Liver (tissue), 9 donors: Measurements from ENCODE around the gene UPF1. TPM values are rescaled to one million over a fixed set of nuclear protein-coding genes. Genes with fewer than 3 reads are reported as not detected.

Experiments
- DNase-seq: peaks from one replicate; pipeline ENCODE4 v3.0.0-alpha.2; 2017; ENCODE audit warnings: low spot score
- H3K27ac ChIP-seq, 2 donors: one replicate each; pipeline ENCODE4 v1.7.0; 2013; ENCODE audit warnings: inconsistent platforms in 2 of 2, low read length in 2 of 2, control low read depth in 1 of 2, low read depth in 1 of 2, mild to moderate bottlenecking in 1 of 2
- H3K27me3 ChIP-seq, 4 donors: one replicate each; pipeline versions ENCODE4 v1.6.1 to v1.7.0; 2013; ENCODE audit warnings: low read length in 3 of 4, inconsistent platforms in 1 of 4, mild to moderate bottlenecking in 1 of 4, moderate library complexity in 1 of 4; ENCODE audit not compliant: control insufficient read depth in 4 of 4, insufficient read depth in 4 of 4
- H3K36me3 ChIP-seq, 4 donors: one replicate each; pipeline versions ENCODE4 v1.6.1 to v1.7.0; 2013; ENCODE audit warnings: low read length in 3 of 4, mild to moderate bottlenecking in 3 of 4, low read depth in 1 of 4, moderate library complexity in 1 of 4; ENCODE audit not compliant: control insufficient read depth in 4 of 4, insufficient read depth in 3 of 4
- H3K4me1 ChIP-seq, 4 donors: one replicate each; pipeline versions ENCODE4 v1.6.1 to v1.7.0; 2013; ENCODE audit warnings: low read length in 3 of 4, mild to moderate bottlenecking in 3 of 4, moderate library complexity in 1 of 4; ENCODE audit not compliant: control insufficient read depth in 4 of 4, insufficient read depth in 4 of 4
- H3K4me3 ChIP-seq, 3 donors: one replicate each; pipeline versions ENCODE4 v1.6.1 to v1.7.0; 2013; ENCODE audit warnings: low read length in 3 of 3, control low read depth in 1 of 3, low read depth in 1 of 3, mild to moderate bottlenecking in 1 of 3
- H3K9ac ChIP-seq, 2 donors: one replicate each; pipeline ENCODE4 v1.7.0; 2013; ENCODE audit warnings: low read length in 2 of 2, mild to moderate bottlenecking in 2 of 2, moderate library complexity in 2 of 2, control low read depth in 1 of 2, low read depth in 1 of 2
- H3K9me3 ChIP-seq, 4 donors: one replicate each; pipeline versions ENCODE4 v1.6.1 to v1.7.0; 2013; ENCODE audit warnings: low read length in 3 of 4; ENCODE audit not compliant: control insufficient read depth in 4 of 4
- EGR1 ChIP-seq, 2 donors: IDR thresholded peaks; 2 replicates each; pipeline ENCODE4 v1.6.1; 2016 to 2018; ENCODE audit warnings: antibody characterized with exemption in 2 of 2, low read depth in 2 of 2
- FOXA1 ChIP-seq: IDR thresholded peaks from 2 replicates; pipeline ENCODE4 v1.6.1; 2016; ENCODE audit warnings: antibody characterized with exemption
- FOXA2 ChIP-seq: IDR thresholded peaks from 2 replicates; pipeline ENCODE4 v1.6.1; 2016; ENCODE audit warnings: antibody characterized with exemption
- GABPA ChIP-seq, 2 donors: IDR thresholded peaks in 1 of 2; conservative IDR thresholded peaks in 1 of 2; 2 replicates each; pipeline ENCODE4 v1.6.1; 2016; ENCODE audit warnings: antibody characterized with exemption in 2 of 2, mild to moderate bottlenecking in 1 of 2, moderate library complexity in 1 of 2
- HNF4A ChIP-seq, 2 donors: conservative IDR thresholded peaks; 2 replicates each; pipeline ENCODE4 v1.6.1; 2016; ENCODE audit warnings: antibody characterized with exemption in 2 of 2, mild to moderate bottlenecking in 2 of 2
- HNF4G ChIP-seq: IDR thresholded peaks from 2 replicates; pipeline ENCODE4 v1.6.1; 2016; ENCODE audit warnings: antibody characterized with exemption
- JUND ChIP-seq, 2 donors: IDR thresholded peaks; 2 replicates each; pipeline ENCODE4 v1.6.1; 2016; ENCODE audit warnings: antibody characterized with exemption in 2 of 2
- MAX ChIP-seq: IDR thresholded peaks from 2 replicates; pipeline ENCODE4 v1.6.1; 2016; ENCODE audit warnings: antibody characterized with exemption
- NR2F2 ChIP-seq: IDR thresholded peaks from 2 replicates; pipeline ENCODE4 v1.6.1; 2016; ENCODE audit warnings: antibody characterized with exemption
- RAD21 ChIP-seq, 2 donors: IDR thresholded peaks; 2 replicates each; pipeline ENCODE4 v1.6.1; 2016; ENCODE audit warnings: antibody characterized with exemption in 2 of 2, mild to moderate bottlenecking in 2 of 2
- RXRA ChIP-seq, 2 donors: IDR thresholded peaks; 2 replicates each; pipeline ENCODE4 v1.6.1; 2017 to 2018; ENCODE audit warnings: antibody characterized with exemption in 2 of 2, mild to moderate bottlenecking in 1 of 2
- SP1 ChIP-seq: IDR thresholded peaks from 2 replicates; pipeline ENCODE4 v1.6.1; 2018; ENCODE audit warnings: antibody characterized with exemption, mild to moderate bottlenecking
- TAF1 ChIP-seq: conservative IDR thresholded peaks from 2 replicates; pipeline ENCODE4 v1.6.1; 2016; ENCODE audit warnings: antibody characterized with exemption, mild to moderate bottlenecking
- YY1 ChIP-seq: IDR thresholded peaks from 2 replicates; pipeline ENCODE4 v1.6.1; 2016; ENCODE audit warnings: antibody characterized with exemption, mild to moderate bottlenecking
- WGBS: extraction: QIAGEN DNeasy Blood & Tissue Kit; methylation state at CpG from one replicate; pipeline ENCODE4 v1.1.7; 2013; 5-methylcytosine and 5-hydroxymethylcytosine counted together
- polyA plus RNA-seq, 2 donors: library from polyadenylated mRNA; stranded (reverse) in 1 of 2; unstranded in 1 of 2; fragments of 200-250 nt in 1 of 2; fragments of >200 nt in 1 of 2; fragmentation: Nextera tagmentation in 1 of 2; extraction: Ambion mirVana in 1 of 2; gene quantifications; one replicate each; pipeline versions ENCODE4 v1.2.1 to v1.2.3, GENCODE V29; 2013 to 2015
- total RNA-seq, 2 donors: library from RNA; depleted of rRNA; stranded (reverse); fragments of >200 nt; gene quantifications; one replicate each; pipeline ENCODE4 v1.2.3, GENCODE V29; 2014
- TF ChIP-seq, protein P1 (sequence below): IDR thresholded peaks from 2 replicates; pipeline ENCODE4 v1.6.1; 2016; ENCODE audit warnings: antibody characterized with exemption, mild to moderate bottlenecking
- TF ChIP-seq, protein P2 (sequence below): IDR thresholded peaks from 2 replicates; pipeline ENCODE4 v1.6.1; 2016; ENCODE audit warnings: antibody characterized with exemption
- TF ChIP-seq, protein P3 (sequence below): IDR thresholded peaks from 2 replicates; pipeline ENCODE4 v1.6.1; 2016; ENCODE audit warnings: antibody characterized with exemption
- TF ChIP-seq, protein P4 (sequence below): fragments of 150-350 bp; IDR thresholded peaks from 2 replicates; pipeline ENCODE4 v1.5.1; 2017; ENCODE audit warnings: improper control_type of control experiment, low read depth, low read length; ENCODE audit not compliant: missing input control
- donor health status: healthy.
- donor health status: healthy.
- donor health status: healthy.
- donor health status: healthy.
- donor health status: healthy.

The UPF1 gene
- total and polyA plus RNA-seq, 4 donors: 5.7 to 51.0 (median 35.2) TPM

GRCh38 chr19:18793144-18794028 is 38.4 kb upstream of the UPF1 start:
- no peaks in the 10 kb centered on the region for H3K9me3 ChIP-seq
- no peak overlapping the region for H3K9ac ChIP-seq
- H3K4me3 ChIP-seq: no peak overlapping the region
- H3K36me3 ChIP-seq: no peaks in the 10 kb centered on the region
- H3K4me1 ChIP-seq: peaks cover 0 to 18% (median 4%) of the 10 kb centered on the region in 4 donors
- 83% methylated on average over 13 of the region's 13 CpGs for WGBS
- no peak overlapping the region for H3K27ac ChIP-seq
- DNase-seq: no peak
- TF ChIP-seq EGR1 (IDR thresholded peaks at IDR 0.05; ENCODE audit: low read depth in 2 of 2) (no peak), YY1 (no peak), FOXA2 (no peak), RXRA (IDR thresholded peaks at IDR 0.05) (no peak), HNF4G (no peak), FOXA1 (no peak)
- TF ChIP-seq, protein P1, sequence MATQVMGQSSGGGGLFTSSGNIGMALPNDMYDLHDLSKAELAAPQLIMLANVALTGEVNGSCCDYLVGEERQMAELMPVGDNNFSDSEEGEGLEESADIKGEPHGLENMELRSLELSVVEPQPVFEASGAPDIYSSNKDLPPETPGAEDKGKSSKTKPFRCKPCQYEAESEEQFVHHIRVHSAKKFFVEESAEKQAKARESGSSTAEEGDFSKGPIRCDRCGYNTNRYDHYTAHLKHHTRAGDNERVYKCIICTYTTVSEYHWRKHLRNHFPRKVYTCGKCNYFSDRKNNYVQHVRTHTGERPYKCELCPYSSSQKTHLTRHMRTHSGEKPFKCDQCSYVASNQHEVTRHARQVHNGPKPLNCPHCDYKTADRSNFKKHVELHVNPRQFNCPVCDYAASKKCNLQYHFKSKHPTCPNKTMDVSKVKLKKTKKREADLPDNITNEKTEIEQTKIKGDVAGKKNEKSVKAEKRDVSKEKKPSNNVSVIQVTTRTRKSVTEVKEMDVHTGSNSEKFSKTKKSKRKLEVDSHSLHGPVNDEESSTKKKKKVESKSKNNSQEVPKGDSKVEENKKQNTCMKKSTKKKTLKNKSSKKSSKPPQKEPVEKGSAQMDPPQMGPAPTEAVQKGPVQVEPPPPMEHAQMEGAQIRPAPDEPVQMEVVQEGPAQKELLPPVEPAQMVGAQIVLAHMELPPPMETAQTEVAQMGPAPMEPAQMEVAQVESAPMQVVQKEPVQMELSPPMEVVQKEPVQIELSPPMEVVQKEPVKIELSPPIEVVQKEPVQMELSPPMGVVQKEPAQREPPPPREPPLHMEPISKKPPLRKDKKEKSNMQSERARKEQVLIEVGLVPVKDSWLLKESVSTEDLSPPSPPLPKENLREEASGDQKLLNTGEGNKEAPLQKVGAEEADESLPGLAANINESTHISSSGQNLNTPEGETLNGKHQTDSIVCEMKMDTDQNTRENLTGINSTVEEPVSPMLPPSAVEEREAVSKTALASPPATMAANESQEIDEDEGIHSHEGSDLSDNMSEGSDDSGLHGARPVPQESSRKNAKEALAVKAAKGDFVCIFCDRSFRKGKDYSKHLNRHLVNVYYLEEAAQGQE: no peak
- peaks cover 0 to 13% (median 6%) of the 10 kb centered on the region in 4 donors for H3K27me3 ChIP-seq

DNA sequence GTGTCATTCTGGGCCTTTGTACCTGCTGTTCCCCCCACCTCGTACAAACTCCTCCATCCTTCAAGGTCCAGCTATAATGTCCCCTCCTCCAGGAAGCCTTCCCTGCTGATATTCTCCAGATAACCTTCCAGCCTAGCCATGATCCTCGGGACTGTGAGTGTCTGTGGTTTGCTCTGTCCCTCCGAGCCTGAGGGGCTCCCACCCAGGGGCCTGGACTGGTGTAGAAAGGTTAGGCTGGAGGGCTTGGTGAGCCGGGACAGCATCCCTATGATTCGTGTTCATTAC is 37.8 kb upstream of the UPF1 start:
- no peaks in the 10 kb centered on the region for H3K36me3 ChIP-seq
- no peaks in the 10 kb centered on the region for H3K9me3 ChIP-seq
- H3K4me1 ChIP-seq: peaks cover 0 to 12% (median 4%) of the 10 kb centered on the region in 4 donors
- H3K4me3 ChIP-seq: no peak overlapping the region
- no peak for DNase-seq
- WGBS: 67% methylated on average over 5 of the region's 5 CpGs
- H3K9ac ChIP-seq: no peak overlapping the region
- H3K27me3 ChIP-seq: peaks cover 0 to 10% (median 5%) of the 10 kb centered on the region in 4 donors
- TF ChIP-seq, protein P2, sequence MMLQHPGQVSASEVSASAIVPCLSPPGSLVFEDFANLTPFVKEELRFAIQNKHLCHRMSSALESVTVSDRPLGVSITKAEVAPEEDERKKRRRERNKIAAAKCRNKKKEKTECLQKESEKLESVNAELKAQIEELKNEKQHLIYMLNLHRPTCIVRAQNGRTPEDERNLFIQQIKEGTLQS: no peak
- TF ChIP-seq EGR1 (IDR thresholded peaks at IDR 0.05; ENCODE audit: low read depth in 2 of 2): no peak
- TF ChIP-seq, protein P3, sequence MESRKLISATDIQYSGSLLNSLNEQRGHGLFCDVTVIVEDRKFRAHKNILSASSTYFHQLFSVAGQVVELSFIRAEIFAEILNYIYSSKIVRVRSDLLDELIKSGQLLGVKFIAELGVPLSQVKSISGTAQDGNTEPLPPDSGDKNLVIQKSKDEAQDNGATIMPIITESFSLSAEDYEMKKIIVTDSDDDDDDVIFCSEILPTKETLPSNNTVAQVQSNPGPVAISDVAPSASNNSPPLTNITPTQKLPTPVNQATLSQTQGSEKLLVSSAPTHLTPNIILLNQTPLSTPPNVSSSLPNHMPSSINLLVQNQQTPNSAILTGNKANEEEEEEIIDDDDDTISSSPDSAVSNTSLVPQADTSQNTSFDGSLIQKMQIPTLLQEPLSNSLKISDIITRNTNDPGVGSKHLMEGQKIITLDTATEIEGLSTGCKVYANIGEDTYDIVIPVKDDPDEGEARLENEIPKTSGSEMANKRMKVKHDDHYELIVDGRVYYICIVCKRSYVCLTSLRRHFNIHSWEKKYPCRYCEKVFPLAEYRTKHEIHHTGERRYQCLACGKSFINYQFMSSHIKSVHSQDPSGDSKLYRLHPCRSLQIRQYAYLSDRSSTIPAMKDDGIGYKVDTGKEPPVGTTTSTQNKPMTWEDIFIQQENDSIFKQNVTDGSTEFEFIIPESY: no peak
- TF ChIP-seq SP1: no peak
- TF ChIP-seq FOXA1: no peak
- no peak for TF ChIP-seq FOXA2
- TF ChIP-seq RXRA (IDR thresholded peaks at IDR 0.05): no peak
- TF ChIP-seq GABPA (IDR thresholded peaks at IDR 0.05 in 1 of 2, conservative IDR thresholded peaks at IDR 0.05 in 1 of 2): no peak
- no peak for TF ChIP-seq MAX
- TF ChIP-seq HNF4A (conservative IDR thresholded peaks at IDR 0.05): no peak
- TF ChIP-seq, protein P4, sequence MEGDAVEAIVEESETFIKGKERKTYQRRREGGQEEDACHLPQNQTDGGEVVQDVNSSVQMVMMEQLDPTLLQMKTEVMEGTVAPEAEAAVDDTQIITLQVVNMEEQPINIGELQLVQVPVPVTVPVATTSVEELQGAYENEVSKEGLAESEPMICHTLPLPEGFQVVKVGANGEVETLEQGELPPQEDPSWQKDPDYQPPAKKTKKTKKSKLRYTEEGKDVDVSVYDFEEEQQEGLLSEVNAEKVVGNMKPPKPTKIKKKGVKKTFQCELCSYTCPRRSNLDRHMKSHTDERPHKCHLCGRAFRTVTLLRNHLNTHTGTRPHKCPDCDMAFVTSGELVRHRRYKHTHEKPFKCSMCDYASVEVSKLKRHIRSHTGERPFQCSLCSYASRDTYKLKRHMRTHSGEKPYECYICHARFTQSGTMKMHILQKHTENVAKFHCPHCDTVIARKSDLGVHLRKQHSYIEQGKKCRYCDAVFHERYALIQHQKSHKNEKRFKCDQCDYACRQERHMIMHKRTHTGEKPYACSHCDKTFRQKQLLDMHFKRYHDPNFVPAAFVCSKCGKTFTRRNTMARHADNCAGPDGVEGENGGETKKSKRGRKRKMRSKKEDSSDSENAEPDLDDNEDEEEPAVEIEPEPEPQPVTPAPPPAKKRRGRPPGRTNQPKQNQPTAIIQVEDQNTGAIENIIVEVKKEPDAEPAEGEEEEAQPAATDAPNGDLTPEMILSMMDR: no peak
- no peak for TF ChIP-seq JUND (IDR thresholded peaks at IDR 0.05)
- TF ChIP-seq NR2F2: no peak
- TF ChIP-seq, protein P1: no peak
- no peak for TF ChIP-seq HNF4G
- TF ChIP-seq TAF1: no peak
- no peak for TF ChIP-seq RAD21 (IDR thresholded peaks at IDR 0.05)
- TF ChIP-seq YY1: no peak
- no peak overlapping the region for H3K27ac ChIP-seq
